Measurements from ENCODE around the gene CYP4Z1.

CYP4Z1 gene

GRCh38 chr1:47030170-47030805 lies 36.7 kb upstream of the CYP4Z1 start:
- H4K20me1 ChIP-seq (ENCODE audit: insufficient read depth, low read length): no peaks in the 10 kb centered on the region
- H3K36me3 ChIP-seq (replicated peaks; ENCODE audit: low read depth, low read length): no peaks in the 10 kb centered on the region
- no peak overlapping the region for H3K4me2 ChIP-seq (ENCODE audit: low read length)

GRCh38 chr1:47031059-47031458 lies 36.0 kb upstream of the CYP4Z1 start:
- Histone ChIP-seq H3K27ac (ENCODE audit: low read length) (no peak overlapping the region), H3K4me3 (ENCODE audit: low read length) (no peak overlapping the region), H3K9ac (ENCODE audit: low read length) (no peak overlapping the region), H3K4me2 (ENCODE audit: low read length) (no peak overlapping the region), H3K4me1 (ENCODE audit: low read length) (no peaks in the 10 kb centered on the region), H4K20me1 (ENCODE audit: insufficient read depth, low read length) (no peaks in the 10 kb centered on the region), H3K36me3 (replicated peaks; ENCODE audit: low read depth, low read length) (no peaks in the 10 kb centered on the region), H3K27me3 (ENCODE audit: low read depth, low read length) (no peaks in the 10 kb centered on the region), H3K79me2 (ENCODE audit: low read length) (no peaks in the 10 kb centered on the region), H2AFZ (ENCODE audit: low read depth, low read length) (no peak overlapping the region), H3K9me3 (ENCODE audit: insufficient read depth, low read length) (no peaks in the 10 kb centered on the region)
- TF ChIP-seq EZH2phosphoT487 (IDR thresholded peaks at IDR 0.05; ENCODE audit: low read depth) (no peak), CTCF (IDR thresholded peaks at IDR 0.05; ENCODE audit: low read depth, low read length) (no peak)

More at GRCh38 chr1:47030170-47030805, 36.7 kb upstream of the CYP4Z1 start:
- no peak overlapping the region for H3K4me3 ChIP-seq (ENCODE audit: low read length)
- no peaks in the 10 kb centered on the region for H3K79me2 ChIP-seq (ENCODE audit: low read length)
- no peak overlapping the region for H2AFZ ChIP-seq (ENCODE audit: low read depth, low read length)
- no peaks in the 10 kb centered on the region for H3K4me1 ChIP-seq (ENCODE audit: low read length)
- no peak overlapping the region for H3K27ac ChIP-seq (ENCODE audit: low read length)
- no peaks in the 10 kb centered on the region for H3K27me3 ChIP-seq (ENCODE audit: low read depth, low read length)
- H3K9ac ChIP-seq (ENCODE audit: low read length): no peak overlapping the region
- no peaks in the 10 kb centered on the region for H3K9me3 ChIP-seq (ENCODE audit: insufficient read depth, low read length)
- TF ChIP-seq CTCF (IDR thresholded peaks at IDR 0.05; ENCODE audit: low read depth, low read length): no peak
- TF ChIP-seq EZH2phosphoT487 (IDR thresholded peaks at IDR 0.05; ENCODE audit: low read depth): no peak

GRCh38 chr1:47031585-47031984 lies 35.4 kb upstream of the CYP4Z1 start:
- no peaks in the 10 kb centered on the region for H3K4me1 ChIP-seq (ENCODE audit: low read length)
- H3K9me3 ChIP-seq (ENCODE audit: insufficient read depth, low read length): no peaks in the 10 kb centered on the region
- no peaks in the 10 kb centered on the region for H3K36me3 ChIP-seq (replicated peaks; ENCODE audit: low read depth, low read length)
- H3K4me2 ChIP-seq (ENCODE audit: low read length): no peak overlapping the region
- TF ChIP-seq EZH2phosphoT487 (IDR thresholded peaks at IDR 0.05; ENCODE audit: low read depth): no peak
- TF ChIP-seq CTCF (IDR thresholded peaks at IDR 0.05; ENCODE audit: low read depth, low read length): no peak
- no peaks in the 10 kb centered on the region for H3K27me3 ChIP-seq (ENCODE audit: low read depth, low read length)
- no peaks in the 10 kb centered on the region for H3K79me2 ChIP-seq (ENCODE audit: low read length)
- no peak overlapping the region for H2AFZ ChIP-seq (ENCODE audit: low read depth, low read length)
- H3K27ac ChIP-seq (ENCODE audit: low read length): no peak overlapping the region
- no peak overlapping the region for H3K9ac ChIP-seq (ENCODE audit: low read length)
- H3K4me3 ChIP-seq (ENCODE audit: low read length): no peak overlapping the region
- no peaks in the 10 kb centered on the region for H4K20me1 ChIP-seq (ENCODE audit: insufficient read depth, low read length)

- H3K4me3 ChIP-seq (ENCODE audit: low read length): no peak overlapping the region
- H3K27ac ChIP-seq (ENCODE audit: low read length): no peak overlapping the region
- H3K4me2 ChIP-seq (ENCODE audit: low read length): no peak overlapping the region
- no peaks in the 10 kb centered on the region for H3K79me2 ChIP-seq (ENCODE audit: low read length)
- H3K36me3 ChIP-seq (replicated peaks; ENCODE audit: low read depth, low read length): no peaks in the 10 kb centered on the region
- no peaks in the 10 kb centered on the region for H3K4me1 ChIP-seq (ENCODE audit: low read length)
- no peaks in the 10 kb centered on the region for H4K20me1 ChIP-seq (ENCODE audit: insufficient read depth, low read length)
- TF ChIP-seq CTCF (IDR thresholded peaks at IDR 0.05; ENCODE audit: low read depth, low read length) (no peak), EZH2phosphoT487 (IDR thresholded peaks at IDR 0.05; ENCODE audit: low read depth) (no peak)
- no peaks in the 10 kb centered on the region for H3K9me3 ChIP-seq (ENCODE audit: insufficient read depth, low read length)
- no peak overlapping the region for H2AFZ ChIP-seq (ENCODE audit: low read depth, low read length)
- H3K9ac ChIP-seq (ENCODE audit: low read length): no peak overlapping the region
- H3K27me3 ChIP-seq (ENCODE audit: low read depth, low read length): no peaks in the 10 kb centered on the region
Observed at GRCh38 chr1:47036764-47037163, 30.3 kb upstream of the CYP4Z1 start.

Measured in OCI-LY3 (cell line).